Mononuclear cell (primary cell): ENCODE results near the gene PAQR6. TPM values are rescaled to one million over a fixed set of nuclear protein-coding genes. Genes with fewer than 3 reads are reported as not detected.

ENCODE experiments used
- H3K27me3 ChIP-seq: 2 replicates; pipeline ENCODE4 v1.6.0; 2011; ENCODE audit warnings: low read length, control low read depth; ENCODE audit not compliant: insufficient read depth
- H3K4me1 ChIP-seq: 2 replicates; pipeline ENCODE4 v1.5.1; 2011; ENCODE audit warnings: mild to moderate bottlenecking, low read length, control low read depth; ENCODE audit not compliant: insufficient read depth
- H3K4me3 ChIP-seq: 2 replicates; pipeline ENCODE4 v1.5.1; 2011; ENCODE audit warnings: mild to moderate bottlenecking, low read length, moderate library complexity
- H3K9me3 ChIP-seq: 2 replicates; pipeline ENCODE4 v1.5.1; 2011; ENCODE audit warnings: low read depth, mild to moderate bottlenecking, control low read depth, low read length
- total RNA-seq: library from RNA; depleted of rRNA; stranded (reverse); fragments of >200 nt; gene quantifications from one replicate; pipeline ENCODE4 v1.2.3, GENCODE V29; 2012

Gene PAQR6
- total RNA-seq, 1 donor: 0.94 TPM

- Histone ChIP-seq H3K27me3 (peaks cover 8% of the 10 kb centered on the region), H3K4me1 (peaks cover 17% of the 10 kb centered on the region), H3K9me3 (no peaks in the 10 kb centered on the region), H3K4me3 (no peak overlapping the region)
Observed at GRCh38 chr1:156246781-156247459, 936 bp downstream of the PAQR6 start.

- Histone ChIP-seq H3K9me3 (no peaks in the 10 kb centered on the region), H3K4me3 (no peak overlapping the region), H3K4me1 (peaks cover 17% of the 10 kb centered on the region), H3K27me3 (peaks cover 8% of the 10 kb centered on the region)
Observed at GRCh38 chr1:156246241-156246780, 1.5 kb downstream of the PAQR6 start.

GRCh38 chr1:156245451-156246232 lies 2.2 kb downstream of the PAQR6 start:
- Histone ChIP-seq H3K9me3 (no peaks in the 10 kb centered on the region), H3K4me3 (peak overlapping the region; percentile 6), H3K4me1 (peaks cover 17% of the 10 kb centered on the region)

GRCh38 chr1:156244712-156245111 lies 3.1 kb downstream of the PAQR6 start:
- H3K9me3 ChIP-seq: no peaks in the 10 kb centered on the region

More at GRCh38 chr1:156245451-156246232, 2.2 kb downstream of the PAQR6 start:
- H3K27me3 ChIP-seq: peaks cover 8% of the 10 kb centered on the region

DNA sequence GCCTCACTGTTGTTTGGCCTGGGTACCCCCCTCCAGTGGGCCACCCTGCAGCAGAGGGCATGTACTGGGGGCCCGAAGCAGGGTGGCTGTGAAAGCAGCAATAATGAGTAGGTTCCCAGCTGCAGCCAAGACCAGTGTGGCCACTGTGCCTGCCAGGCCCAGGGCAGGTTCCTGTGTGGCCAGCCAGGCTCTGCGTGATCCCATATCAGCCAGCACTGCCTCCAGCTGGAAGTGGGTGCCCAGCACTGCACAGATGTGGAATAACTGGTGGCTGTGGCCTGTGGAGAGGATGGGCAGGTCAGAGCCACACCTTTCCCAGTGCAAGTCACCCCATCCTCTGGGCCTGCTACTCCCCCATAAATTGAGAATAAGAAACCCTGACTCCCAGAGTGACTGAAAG lies 3.7 kb downstream of the PAQR6 start:
- H3K27me3 ChIP-seq: peaks cover 8% of the 10 kb centered on the region
- H3K9me3 ChIP-seq: no peaks in the 10 kb centered on the region
- peaks cover 17% of the 10 kb centered on the region for H3K4me1 ChIP-seq
- no peak overlapping the region for H3K4me3 ChIP-seq

More at GRCh38 chr1:156244712-156245111, 3.1 kb downstream of the PAQR6 start:
- Histone ChIP-seq H3K4me3 (no peak overlapping the region), H3K4me1 (peaks cover 17% of the 10 kb centered on the region), H3K27me3 (peaks cover 8% of the 10 kb centered on the region)

DNA sequence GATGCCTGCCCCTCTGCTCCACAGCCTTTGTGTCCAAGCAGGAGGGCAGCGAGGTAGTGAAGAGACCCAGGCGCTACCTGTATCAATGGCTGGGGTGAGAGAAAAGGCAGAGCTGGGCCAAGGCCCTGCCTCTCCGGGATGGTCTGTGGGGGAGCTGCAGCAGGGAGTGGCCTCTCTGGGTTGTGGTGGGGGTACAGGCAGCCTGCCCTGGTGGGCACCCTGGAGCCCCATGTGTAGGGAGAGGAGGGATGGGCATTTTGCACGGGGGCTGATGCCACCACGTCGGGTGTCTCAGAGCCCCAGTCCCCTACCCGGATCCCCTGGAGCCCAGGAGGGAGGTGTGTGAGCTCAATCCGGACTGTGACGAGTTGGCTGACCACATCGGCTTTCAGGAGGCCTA lies 5.1 kb downstream of the PAQR6 start:
- Histone ChIP-seq H3K4me1 (peaks cover 17% of the 10 kb centered on the region), H3K9me3 (no peaks in the 10 kb centered on the region), H3K27me3 (peaks cover 8% of the 10 kb centered on the region), H3K4me3 (no peak overlapping the region)

DNA sequence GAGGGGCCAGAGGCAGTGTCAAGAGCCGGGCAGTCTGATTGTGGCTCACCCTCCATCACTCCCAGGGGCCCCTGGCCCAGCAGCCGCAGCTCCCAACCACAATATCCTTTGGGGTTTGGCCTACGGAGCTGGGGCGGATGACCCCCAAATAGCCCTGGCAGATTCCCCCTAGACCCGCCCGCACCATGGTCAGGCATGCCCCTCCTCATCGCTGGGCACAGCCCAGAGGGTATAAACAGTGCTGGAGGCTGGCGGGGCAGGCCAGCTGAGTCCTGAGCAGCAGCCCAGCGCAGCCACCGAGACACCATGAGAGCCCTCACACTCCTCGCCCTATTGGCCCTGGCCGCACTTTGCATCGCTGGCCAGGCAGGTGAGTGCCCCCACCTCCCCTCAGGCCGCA lies 5.9 kb downstream of the PAQR6 start, which contains the start of gene BGLAP:
BGLAP (plus strand) TSS at position 259 of the 400 bp plus-strand sequence; CDS start at position 307, 48 bp downstream.
- Histone ChIP-seq H3K4me3 (no peak within 1 kb of the TSS), H3K27me3 (peaks cover 8% of the 10 kb centered on the region), H3K9me3 (no peaks in the 10 kb centered on the region), H3K4me1 (peaks cover 17% of the 10 kb centered on the region)

DNA sequence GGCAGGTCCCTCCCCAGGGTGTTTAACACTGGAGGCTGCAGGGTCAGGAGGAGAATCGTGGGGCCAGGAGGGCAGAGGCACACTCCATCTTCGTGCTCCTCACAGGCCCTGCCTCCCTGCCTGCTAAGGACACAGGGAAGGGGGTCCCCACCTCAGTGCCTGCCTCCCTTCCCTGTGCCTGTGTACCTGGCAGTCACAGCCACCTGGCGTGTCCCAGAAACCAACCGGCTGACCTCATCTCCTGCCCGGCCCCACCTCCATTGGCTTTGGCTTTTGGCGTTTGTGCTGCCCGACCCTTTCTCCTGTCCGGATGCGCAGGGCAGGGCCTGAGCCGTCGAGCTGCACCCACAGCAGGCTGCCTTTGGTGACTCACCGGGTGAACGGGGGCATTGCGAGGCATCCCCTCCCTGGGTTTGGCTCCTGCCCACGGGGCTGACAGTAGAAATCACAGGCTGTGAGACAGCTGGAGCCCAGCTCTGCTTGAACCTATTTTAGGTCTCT lies 6.5 kb downstream of the PAQR6 start:
- Histone ChIP-seq H3K4me1 (peaks cover 16% of the 10 kb centered on the region), H3K4me3 (no peak overlapping the region), H3K9me3 (no peaks in the 10 kb centered on the region), H3K27me3 (peaks cover 8% of the 10 kb centered on the region)

DNA sequence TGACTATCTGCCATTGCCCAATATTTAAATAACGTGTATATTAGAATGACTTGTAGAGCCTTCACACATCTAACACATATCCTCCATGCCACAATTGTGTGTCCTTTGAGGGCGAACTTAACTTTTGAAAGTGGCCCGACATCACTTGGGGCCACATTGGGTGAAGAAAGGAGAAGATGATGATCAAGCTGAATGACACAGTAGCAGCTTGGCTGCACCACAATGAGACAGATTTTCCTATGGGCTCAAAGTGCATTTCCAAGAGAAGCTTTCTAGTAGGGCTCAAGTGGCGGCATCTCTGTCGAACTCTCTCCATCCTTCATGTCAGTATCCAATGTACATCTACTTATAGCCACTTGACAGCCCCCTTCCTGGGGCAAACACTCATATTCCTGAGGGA lies 9.6 kb downstream of the PAQR6 start:
- H3K9me3 ChIP-seq: no peaks in the 10 kb centered on the region
- H3K4me3 ChIP-seq: no peak overlapping the region
- no peaks in the 10 kb centered on the region for H3K27me3 ChIP-seq
- H3K4me1 ChIP-seq: no peaks in the 10 kb centered on the region

- Histone ChIP-seq H3K4me3 (no peak overlapping the region), H3K27me3 (no peaks in the 10 kb centered on the region), H3K9me3 (no peaks in the 10 kb centered on the region), H3K4me1 (no peaks in the 10 kb centered on the region)
Observed at GRCh38 chr1:156236164-156236563, 11.7 kb downstream of the PAQR6 start.

GRCh38 chr1:156233426-156234127 lies 14.3 kb downstream of the PAQR6 start:
- Histone ChIP-seq H3K27me3 (no peaks in the 10 kb centered on the region), H3K4me1 (no peaks in the 10 kb centered on the region), H3K4me3 (no peak overlapping the region), H3K9me3 (no peaks in the 10 kb centered on the region)

- Histone ChIP-seq H3K27me3 (no peaks in the 10 kb centered on the region), H3K9me3 (no peaks in the 10 kb centered on the region)
Observed at GRCh38 chr1:156232201-156232894, 15.5 kb downstream of the PAQR6 start.

GRCh38 chr1:156230473-156230837 lies 17.4 kb downstream of the PAQR6 start:
- Histone ChIP-seq H3K4me3 (no peak overlapping the region), H3K4me1 (peaks cover 4% of the 10 kb centered on the region)

More at GRCh38 chr1:156232201-156232894, 15.5 kb downstream of the PAQR6 start:
- Histone ChIP-seq H3K4me3 (no peak overlapping the region), H3K4me1 (no peaks in the 10 kb centered on the region)

DNA sequence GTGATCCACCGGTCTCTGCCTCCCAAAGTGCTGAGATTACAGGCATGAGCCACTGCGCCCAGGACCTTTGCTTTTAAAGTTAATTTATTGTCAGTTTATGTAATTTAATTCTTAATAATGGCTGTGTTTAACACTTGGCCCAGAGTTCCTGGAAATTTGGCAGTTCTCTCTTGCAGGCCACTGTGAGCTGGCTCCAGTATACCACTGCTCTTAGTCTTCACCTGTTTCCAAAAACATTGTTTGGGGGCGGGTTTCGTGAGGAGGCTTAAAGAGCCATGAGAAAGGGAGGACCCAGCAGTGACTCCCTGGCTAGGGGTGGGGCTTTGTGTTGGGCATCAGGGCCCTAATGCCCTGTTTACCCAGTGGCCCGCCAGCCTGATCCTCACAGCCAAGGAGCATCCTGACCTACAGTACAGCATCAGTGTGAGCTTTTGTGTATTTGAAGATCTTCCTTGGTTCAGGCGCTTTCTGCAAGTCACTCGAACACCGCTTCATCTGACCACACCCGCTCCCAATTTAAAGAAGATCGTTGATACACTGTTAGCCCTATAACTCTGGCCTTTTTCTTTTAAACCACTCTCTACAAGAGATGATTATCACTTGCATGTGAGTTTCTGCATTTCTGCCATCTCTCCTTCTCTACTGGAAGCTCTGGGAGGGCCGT lies 17.9 kb downstream of the PAQR6 start:
- Histone ChIP-seq H3K27me3 (no peaks in the 10 kb centered on the region), H3K4me3 (no peak overlapping the region), H3K9me3 (no peaks in the 10 kb centered on the region), H3K4me1 (peaks cover 8% of the 10 kb centered on the region)

More at GRCh38 chr1:156230473-156230837, 17.4 kb downstream of the PAQR6 start:
- Histone ChIP-seq H3K27me3 (no peaks in the 10 kb centered on the region), H3K9me3 (no peaks in the 10 kb centered on the region)
